ENCODE data around the gene SKA1. TPM values are rescaled to one million over a fixed set of nuclear protein-coding genes. Genes with fewer than 3 reads are reported as not detected.

Gene SKA1
- total RNA-seq, 1 donor from 2014 or later: 3.7 TPM

DNA sequence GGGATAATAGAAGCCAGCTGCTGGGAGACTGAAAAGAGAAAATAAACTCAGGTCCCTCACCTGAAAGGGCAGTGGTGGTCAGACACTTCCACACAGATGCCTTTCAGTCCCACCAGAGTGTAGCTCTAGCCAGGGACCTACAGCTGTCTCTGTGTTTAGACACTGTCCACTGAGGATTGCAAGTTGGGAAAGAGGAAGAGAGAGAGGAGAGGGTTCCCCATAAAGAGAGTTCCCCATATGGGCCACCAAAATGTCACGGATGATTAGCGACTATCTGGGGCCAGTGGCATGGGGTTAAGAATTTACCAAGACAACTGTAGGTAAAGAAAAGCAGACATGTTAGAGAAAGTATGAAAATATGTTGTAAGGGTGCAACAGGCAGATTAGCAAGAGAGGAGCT lies 36.7 kb upstream of the SKA1 start:
- no peak for DNase-seq (ENCODE audit: low spot score)
- TF ChIP-seq, protein P1, sequence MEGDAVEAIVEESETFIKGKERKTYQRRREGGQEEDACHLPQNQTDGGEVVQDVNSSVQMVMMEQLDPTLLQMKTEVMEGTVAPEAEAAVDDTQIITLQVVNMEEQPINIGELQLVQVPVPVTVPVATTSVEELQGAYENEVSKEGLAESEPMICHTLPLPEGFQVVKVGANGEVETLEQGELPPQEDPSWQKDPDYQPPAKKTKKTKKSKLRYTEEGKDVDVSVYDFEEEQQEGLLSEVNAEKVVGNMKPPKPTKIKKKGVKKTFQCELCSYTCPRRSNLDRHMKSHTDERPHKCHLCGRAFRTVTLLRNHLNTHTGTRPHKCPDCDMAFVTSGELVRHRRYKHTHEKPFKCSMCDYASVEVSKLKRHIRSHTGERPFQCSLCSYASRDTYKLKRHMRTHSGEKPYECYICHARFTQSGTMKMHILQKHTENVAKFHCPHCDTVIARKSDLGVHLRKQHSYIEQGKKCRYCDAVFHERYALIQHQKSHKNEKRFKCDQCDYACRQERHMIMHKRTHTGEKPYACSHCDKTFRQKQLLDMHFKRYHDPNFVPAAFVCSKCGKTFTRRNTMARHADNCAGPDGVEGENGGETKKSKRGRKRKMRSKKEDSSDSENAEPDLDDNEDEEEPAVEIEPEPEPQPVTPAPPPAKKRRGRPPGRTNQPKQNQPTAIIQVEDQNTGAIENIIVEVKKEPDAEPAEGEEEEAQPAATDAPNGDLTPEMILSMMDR (IDR thresholded peaks at IDR 0.05): no peak
- Mint-ChIP-seq H3K4me1 (ENCODE audit: low read depth) (no peaks in the 10 kb centered on the region), H3K4me3 (ENCODE audit: unreplicated experiment) (no peak overlapping the region), H3K36me3 (ENCODE audit: low read depth) (no peaks in the 10 kb centered on the region), H3K27ac (ENCODE audit: unreplicated experiment) (no peak overlapping the region), H3K9me3 (ENCODE audit: low read depth) (no peaks in the 10 kb centered on the region), H3K27me3 (ENCODE audit: low read depth) (peaks cover 28% of the 10 kb centered on the region)

DNA sequence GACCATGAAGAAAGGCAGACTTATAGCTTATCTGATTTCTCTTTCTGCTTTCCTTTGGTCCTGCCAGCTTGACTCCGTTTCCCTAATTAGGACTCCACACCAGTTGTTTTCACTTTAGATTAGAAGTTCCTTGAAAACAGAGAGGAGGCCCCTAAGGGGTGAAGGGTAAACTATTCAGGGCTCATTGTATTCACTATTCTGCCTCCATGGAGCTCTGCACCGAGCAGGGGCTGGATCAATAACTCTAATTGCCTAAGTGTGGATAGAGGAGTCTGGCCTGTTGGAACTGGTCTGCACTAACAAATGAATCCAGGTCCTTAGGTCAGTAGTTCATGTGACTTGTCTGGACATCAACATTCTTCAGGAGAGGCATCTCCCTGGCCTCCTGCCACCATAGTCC lies 36.1 kb upstream of the SKA1 start:
- peaks cover 28% of the 10 kb centered on the region for H3K27me3 Mint-ChIP-seq (ENCODE audit: low read depth)
- H3K9me3 Mint-ChIP-seq (ENCODE audit: low read depth): no peaks in the 10 kb centered on the region
- no peak overlapping the region for H3K27ac Mint-ChIP-seq (ENCODE audit: unreplicated experiment)
- no peaks in the 10 kb centered on the region for H3K36me3 Mint-ChIP-seq (ENCODE audit: low read depth)
- TF ChIP-seq, protein P1 (IDR thresholded peaks at IDR 0.05): no peak
- H3K4me3 Mint-ChIP-seq (ENCODE audit: unreplicated experiment): no peak overlapping the region
- no peaks in the 10 kb centered on the region for H3K4me1 Mint-ChIP-seq (ENCODE audit: low read depth)
- DNase-seq (ENCODE audit: low spot score): no peak

DNA sequence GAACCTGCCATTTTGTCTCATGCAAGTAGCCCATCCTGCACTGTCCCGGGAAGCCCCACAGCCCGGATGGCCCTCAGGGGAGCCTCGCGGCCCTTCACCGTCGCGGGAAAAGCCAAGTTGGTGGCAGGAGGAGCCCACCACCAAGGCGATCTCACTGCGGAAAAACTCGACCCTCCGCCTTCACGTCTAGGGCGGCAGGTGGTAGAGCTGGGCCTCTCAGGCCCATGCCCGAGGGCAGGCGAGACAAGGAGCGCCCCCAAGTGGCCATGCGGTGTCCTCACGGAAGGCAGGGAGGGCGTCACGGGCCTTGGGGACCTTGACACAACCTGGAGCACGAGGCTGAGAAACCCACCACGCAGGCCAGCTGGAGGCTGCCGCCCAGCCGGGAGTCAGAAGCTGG lies 34.8 kb upstream of the SKA1 start:
- no peaks in the 10 kb centered on the region for H3K9me3 Mint-ChIP-seq (ENCODE audit: low read depth)
- peaks cover 28% of the 10 kb centered on the region for H3K27me3 Mint-ChIP-seq (ENCODE audit: low read depth)
- H3K36me3 Mint-ChIP-seq (ENCODE audit: low read depth): no peaks in the 10 kb centered on the region
- DNase-seq (ENCODE audit: low spot score): no peak
- H3K4me3 Mint-ChIP-seq (ENCODE audit: unreplicated experiment): no peak overlapping the region
- TF ChIP-seq, protein P1 (IDR thresholded peaks at IDR 0.05): no peak
- H3K4me1 Mint-ChIP-seq (ENCODE audit: low read depth): no peaks in the 10 kb centered on the region
- H3K27ac Mint-ChIP-seq (ENCODE audit: unreplicated experiment): no peak overlapping the region

DNA sequence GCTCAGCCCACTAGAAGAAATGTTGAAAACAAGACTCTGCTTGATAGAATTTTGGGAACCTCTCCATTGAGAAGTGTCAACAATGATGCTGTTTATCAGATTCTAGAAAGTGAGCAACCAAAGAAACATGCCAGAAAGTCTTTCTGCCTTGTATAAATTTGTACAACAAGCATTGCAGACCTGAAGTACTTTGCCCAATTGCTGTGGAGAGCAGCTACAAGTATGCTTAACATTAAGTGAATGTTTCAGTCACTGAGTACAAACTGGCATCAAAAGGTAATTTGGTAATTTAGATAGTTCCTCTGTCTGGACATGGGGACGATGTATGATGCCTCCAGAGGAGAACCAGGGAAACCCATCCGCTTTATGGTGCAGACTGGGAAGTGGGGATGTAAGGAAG lies 33.4 kb upstream of the SKA1 start:
- H3K27ac Mint-ChIP-seq (ENCODE audit: unreplicated experiment): no peak overlapping the region
- no peak for DNase-seq (ENCODE audit: low spot score)
- H3K9me3 Mint-ChIP-seq (ENCODE audit: low read depth): no peaks in the 10 kb centered on the region
- peaks cover 24% of the 10 kb centered on the region for H3K27me3 Mint-ChIP-seq (ENCODE audit: low read depth)
- no peaks in the 10 kb centered on the region for H3K4me1 Mint-ChIP-seq (ENCODE audit: low read depth)
- no peaks in the 10 kb centered on the region for H3K36me3 Mint-ChIP-seq (ENCODE audit: low read depth)
- H3K4me3 Mint-ChIP-seq (ENCODE audit: unreplicated experiment): no peak overlapping the region
- TF ChIP-seq, protein P1 (IDR thresholded peaks at IDR 0.05): no peak

DNA sequence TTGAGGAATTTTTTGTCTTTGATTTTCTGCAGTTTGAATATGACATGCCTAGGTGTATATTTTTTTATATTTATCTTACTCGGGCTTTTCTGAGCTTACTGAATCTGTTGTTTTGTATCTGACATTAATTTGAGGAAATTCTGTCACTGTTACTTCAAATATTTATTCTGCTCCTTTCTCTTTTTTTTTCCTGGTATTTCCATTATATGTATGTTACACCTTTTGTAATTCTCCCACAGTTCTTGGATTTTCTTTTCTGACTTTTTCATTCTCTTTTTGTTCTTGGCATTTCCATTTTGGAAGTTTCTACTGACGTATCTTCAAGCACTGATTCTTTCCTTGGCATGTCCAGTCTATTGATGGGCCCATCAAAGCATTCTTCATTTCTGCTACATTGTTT lies 24.1 kb upstream of the SKA1 start:
- Mint-ChIP-seq H3K27me3 (ENCODE audit: low read depth) (peaks cover 40% of the 10 kb centered on the region), H3K4me1 (ENCODE audit: low read depth) (no peaks in the 10 kb centered on the region), H3K36me3 (ENCODE audit: low read depth) (peaks cover 4% of the 10 kb centered on the region), H3K27ac (ENCODE audit: unreplicated experiment) (no peak overlapping the region), H3K4me3 (ENCODE audit: unreplicated experiment) (no peak overlapping the region), H3K9me3 (ENCODE audit: low read depth) (no peaks in the 10 kb centered on the region)
- DNase-seq (ENCODE audit: low spot score): no peak
- TF ChIP-seq, protein P1 (IDR thresholded peaks at IDR 0.05): no peak
